OCI-LY3 (cell line): ENCODE results near the gene IFITM1.

Experiments
- EZH2phosphoT487 ChIP-seq: fragments of 200-600 bp; shearing (Covaris generic); IDR thresholded peaks from 2 replicates; pipeline ENCODE4 v1.6.1; 2018; ENCODE audit warnings: antibody characterized with exemption, mixed run types, low read depth
- TF ChIP-seq, protein P1 (sequence below): fragments of 200-600, 300-600 bp; sonication (generic); IDR thresholded peaks from 2 replicates; pipeline ENCODE4 v1.5.1; 2014; ENCODE audit warnings: antibody characterized with exemption, low read length, low read depth

DNA sequence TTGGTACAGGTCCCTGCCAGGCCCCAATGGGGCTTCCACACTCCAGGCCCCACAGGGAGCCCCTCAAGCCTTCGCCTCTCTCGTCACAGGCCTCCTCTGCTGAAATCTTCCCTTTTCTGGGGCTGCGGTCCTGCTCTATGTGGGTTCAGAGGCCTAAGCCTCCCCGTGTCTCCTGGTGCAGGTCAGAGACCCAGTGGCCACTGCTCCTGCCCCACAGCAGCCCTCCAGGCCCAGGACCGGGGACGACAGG, 12.7 kb downstream of the IFITM1 start:
- TF ChIP-seq EZH2phosphoT487: no peak
- TF ChIP-seq, protein P1, sequence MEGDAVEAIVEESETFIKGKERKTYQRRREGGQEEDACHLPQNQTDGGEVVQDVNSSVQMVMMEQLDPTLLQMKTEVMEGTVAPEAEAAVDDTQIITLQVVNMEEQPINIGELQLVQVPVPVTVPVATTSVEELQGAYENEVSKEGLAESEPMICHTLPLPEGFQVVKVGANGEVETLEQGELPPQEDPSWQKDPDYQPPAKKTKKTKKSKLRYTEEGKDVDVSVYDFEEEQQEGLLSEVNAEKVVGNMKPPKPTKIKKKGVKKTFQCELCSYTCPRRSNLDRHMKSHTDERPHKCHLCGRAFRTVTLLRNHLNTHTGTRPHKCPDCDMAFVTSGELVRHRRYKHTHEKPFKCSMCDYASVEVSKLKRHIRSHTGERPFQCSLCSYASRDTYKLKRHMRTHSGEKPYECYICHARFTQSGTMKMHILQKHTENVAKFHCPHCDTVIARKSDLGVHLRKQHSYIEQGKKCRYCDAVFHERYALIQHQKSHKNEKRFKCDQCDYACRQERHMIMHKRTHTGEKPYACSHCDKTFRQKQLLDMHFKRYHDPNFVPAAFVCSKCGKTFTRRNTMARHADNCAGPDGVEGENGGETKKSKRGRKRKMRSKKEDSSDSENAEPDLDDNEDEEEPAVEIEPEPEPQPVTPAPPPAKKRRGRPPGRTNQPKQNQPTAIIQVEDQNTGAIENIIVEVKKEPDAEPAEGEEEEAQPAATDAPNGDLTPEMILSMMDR: no peak
